ENCODE results near the gene PPP1R10.

Gene PPP1R10

DNA sequence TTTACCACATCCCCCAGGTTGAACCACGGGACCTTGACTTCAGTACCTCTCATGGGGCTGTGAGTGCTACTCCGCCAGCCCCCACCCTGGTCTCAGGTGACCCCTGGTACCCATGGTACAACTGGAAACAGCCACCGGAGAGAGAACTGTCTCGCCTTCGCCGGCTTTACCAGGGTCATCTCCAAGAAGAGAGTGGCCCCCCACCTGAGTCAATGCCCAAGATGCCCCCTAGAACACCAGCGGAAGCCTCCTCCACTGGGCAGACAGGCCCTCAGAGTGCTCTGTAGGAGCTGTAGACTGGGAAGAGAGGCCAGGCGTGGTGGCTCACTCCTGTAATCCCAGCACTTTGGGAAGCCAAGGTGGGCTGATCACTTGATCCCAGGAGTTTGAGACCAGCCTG lies 8.5 kb upstream of the PPP1R10 start:
- in situ Hi-C loops (cut with MboI; ENCODE audit: low sequenced_read_pairs) = no loop called here

GRCh38 chr6:30619561-30619960 lies 2.5 kb upstream of the PPP1R10 start:
- in situ Hi-C loops (cut with MboI; ENCODE audit: low sequenced_read_pairs) = no loop called here

DNA sequence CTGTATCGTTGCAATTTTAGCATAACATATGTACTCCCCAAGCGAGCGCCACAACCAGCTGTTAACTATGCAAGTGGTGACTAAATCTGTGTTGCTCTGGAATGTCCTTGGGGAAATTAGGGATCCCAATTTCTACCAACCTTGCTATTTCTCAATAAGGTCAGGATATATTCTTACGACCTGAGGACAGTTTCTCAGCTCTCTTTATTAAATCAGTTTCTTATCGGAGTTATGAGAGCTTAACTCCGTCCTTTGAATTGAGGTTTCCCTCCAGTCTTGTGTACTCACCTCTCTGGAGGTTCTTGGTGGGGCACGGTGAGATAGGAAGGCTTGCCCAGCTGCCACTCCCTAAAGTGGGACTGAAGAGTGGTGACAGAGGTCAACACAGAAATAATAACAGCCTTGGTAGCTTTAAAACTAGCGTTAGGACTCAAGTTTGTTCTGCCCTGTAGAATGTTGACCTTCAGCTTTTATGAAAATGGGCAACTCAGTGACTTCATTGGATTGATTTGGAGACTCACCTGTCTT lies 1.3 kb upstream of the PPP1R10 start:
- in situ Hi-C loops (cut with MboI; ENCODE audit: low sequenced_read_pairs) = no loop called here

DNA sequence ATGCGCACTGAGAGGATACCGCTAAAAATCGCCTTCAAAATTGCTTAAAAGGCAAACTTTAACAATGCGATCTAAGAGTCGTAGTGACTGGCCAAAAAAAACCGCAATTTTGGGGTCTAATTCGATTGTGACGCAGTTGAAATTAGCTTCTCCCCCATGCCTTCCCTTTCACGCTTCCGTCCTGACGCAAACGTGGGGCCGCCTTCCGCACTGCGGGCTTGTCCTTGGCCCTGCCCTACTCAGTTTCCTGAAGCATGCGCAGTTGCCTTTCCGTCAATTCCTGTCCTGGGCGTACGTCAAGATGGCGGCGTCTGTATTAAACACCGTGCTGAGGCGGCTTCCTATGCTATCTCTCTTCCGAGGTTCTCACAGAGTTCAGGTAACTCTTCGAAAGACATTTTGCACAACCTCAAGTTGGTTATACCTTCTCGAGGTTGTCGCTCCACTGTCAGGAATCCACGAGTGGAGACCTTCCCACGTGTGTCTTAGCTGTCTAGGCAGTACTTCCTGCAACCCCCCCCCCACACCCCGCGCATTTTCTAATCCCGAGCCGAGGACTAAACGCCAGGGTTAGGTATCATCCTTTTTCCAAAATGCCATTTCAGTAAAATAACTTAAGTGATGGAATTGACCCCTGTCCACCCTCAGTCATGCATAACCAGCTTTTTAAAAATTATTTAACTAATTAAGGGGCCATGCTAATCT lies 674 bp upstream of the PPP1R10 start, which contains the start of gene MRPS18B:
TSS of gene MRPS18B (plus strand) at position 276 of the 705 bp plus-strand sequence. CDS start at position 302, 26 bp downstream.
- in situ Hi-C loops (cut with MboI; ENCODE audit: low sequenced_read_pairs) = no loop called here

GRCh38 chr6:30615958-30616810 lies 859 bp downstream of the PPP1R10 start:
- in situ Hi-C loops (cut with MboI; ENCODE audit: low sequenced_read_pairs) = no loop called here

DNA sequence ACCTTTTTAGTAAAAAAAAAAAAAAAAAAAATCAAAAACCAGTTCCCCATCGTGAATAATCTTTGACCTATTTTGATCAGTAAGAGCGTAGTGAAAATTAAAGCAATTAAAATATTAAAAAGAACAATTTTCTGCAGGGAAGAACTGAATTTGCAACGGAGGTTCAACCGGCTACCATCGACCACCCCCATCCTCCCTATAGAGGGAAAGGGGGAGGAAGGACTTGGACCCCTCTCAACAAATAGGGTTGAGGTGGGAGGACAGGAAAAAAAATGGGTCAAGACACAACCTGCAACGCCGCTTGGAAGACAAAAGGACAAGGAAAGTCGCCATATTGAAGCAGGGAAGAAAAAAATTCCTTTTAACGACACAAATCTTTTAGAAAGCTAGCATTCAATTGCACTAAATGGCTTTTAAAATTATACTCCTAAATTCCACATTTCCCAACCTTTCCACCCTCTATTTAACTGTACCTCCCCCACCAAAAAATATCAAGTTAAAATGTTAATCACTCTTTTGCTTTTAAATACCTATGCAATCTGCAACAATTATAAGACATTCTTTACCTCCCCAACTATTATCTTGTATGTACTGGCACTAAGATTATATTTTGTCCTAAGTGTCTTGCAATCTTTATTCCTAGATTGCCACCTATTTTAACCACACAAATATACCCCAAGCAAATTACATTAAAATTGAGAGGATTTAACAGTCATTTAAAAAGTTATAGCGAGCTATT lies 1.7 kb downstream of the PPP1R10 start:
- in situ Hi-C loops (cut with MboI; ENCODE audit: low sequenced_read_pairs) = no loop called here

DNA sequence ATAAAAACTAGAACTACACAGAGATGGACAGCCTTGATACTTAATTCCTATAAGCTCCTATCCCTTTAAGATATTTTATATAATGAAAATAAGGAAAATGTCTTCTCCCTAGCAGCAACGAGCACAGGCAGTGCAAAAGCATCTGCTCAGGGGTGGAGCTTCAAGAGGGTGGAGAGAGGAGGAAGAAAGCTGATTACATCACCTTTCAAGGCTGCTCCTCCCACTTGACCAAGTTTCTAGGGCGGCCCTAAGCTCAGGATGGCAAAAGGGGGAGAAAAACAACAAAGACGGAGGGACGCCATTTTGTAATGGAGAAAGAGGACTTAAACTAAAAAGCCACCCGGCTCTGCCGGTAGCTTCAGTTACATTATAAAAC lies 2.2 kb downstream of the PPP1R10 start:
- in situ Hi-C loops (cut with MboI; ENCODE audit: low sequenced_read_pairs) = no loop called here

GRCh38 chr6:30614044-30614842 lies 2.8 kb downstream of the PPP1R10 start:
- in situ Hi-C loops (cut with MboI; ENCODE audit: low sequenced_read_pairs) = no loop called here

- in situ Hi-C loops (cut with MboI; ENCODE audit: low sequenced_read_pairs) = no loop called here
Observed at GRCh38 chr6:30613251-30614043, 3.6 kb downstream of the PPP1R10 start.

DNA sequence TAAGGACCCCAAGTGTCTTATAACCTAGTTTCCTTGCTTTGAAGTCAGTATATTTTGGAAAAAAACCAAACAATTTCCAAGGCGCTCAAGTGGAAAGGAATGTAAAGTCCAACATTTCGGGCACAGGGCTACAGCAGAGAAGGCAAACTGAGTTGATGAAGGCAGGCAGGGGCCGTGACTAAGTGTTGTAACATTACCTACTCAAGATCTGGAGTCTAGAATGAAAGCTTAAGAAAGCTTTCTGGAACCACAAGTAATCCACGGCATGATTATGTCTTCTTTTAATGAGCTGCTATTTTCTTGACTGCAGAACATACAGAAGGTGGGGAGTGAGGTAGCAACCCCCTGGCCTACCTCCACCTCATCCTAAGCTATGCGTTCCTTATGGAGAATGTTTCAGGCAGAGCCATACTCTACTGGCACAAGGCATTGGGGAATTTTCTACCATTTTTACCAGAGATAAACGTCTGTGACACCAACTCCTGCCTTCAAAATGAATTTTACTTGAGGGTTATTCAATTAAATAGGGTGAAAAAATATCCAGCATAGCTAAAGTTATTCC lies 4.3 kb downstream of the PPP1R10 start:
- in situ Hi-C loops (cut with MboI; ENCODE audit: low sequenced_read_pairs) = no loop called here

- in situ Hi-C loops (cut with MboI; ENCODE audit: low sequenced_read_pairs) = no loop called here
Observed at GRCh38 chr6:30612213-30612612, 4.8 kb downstream of the PPP1R10 start.

GRCh38 chr6:30611856-30612194 lies 5.2 kb downstream of the PPP1R10 start:
- in situ Hi-C loops (cut with MboI; ENCODE audit: low sequenced_read_pairs) = no loop called here

GRCh38 chr6:30611150-30611855 lies 5.7 kb downstream of the PPP1R10 start:
- in situ Hi-C loops (cut with MboI; ENCODE audit: low sequenced_read_pairs) = no loop called here

GRCh38 chr6:30610065-30610464 lies 7.0 kb downstream of the PPP1R10 start:
- in situ Hi-C loops (cut with MboI; ENCODE audit: low sequenced_read_pairs) = no loop called here

DNA sequence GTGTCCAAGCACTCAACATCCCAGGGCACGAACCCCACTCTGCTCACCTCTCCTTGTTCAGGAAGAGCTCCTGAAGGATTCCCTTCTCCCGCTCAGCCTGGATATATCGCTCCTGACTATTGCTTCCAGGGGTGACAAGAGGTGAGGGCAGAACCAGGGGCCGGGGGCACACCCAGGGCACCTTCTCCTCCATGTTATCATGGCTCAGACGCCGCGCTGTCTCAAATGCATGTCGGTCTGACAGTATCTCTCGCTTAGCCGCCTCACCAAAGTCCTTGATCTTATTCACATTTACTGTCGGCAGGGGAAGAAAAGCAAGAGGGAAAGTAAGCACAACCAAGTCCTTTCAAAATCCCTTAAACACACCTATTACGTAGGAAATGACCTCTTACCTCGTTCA lies 13.1 kb downstream of the PPP1R10 start:
- in situ Hi-C loops (cut with MboI; ENCODE audit: low sequenced_read_pairs) = no loop called here

GRCh38 chr6:30601815-30602641 lies 15.0 kb downstream of the PPP1R10 start:
- in situ Hi-C loops (cut with MboI; ENCODE audit: low sequenced_read_pairs) = no loop called here

DNA sequence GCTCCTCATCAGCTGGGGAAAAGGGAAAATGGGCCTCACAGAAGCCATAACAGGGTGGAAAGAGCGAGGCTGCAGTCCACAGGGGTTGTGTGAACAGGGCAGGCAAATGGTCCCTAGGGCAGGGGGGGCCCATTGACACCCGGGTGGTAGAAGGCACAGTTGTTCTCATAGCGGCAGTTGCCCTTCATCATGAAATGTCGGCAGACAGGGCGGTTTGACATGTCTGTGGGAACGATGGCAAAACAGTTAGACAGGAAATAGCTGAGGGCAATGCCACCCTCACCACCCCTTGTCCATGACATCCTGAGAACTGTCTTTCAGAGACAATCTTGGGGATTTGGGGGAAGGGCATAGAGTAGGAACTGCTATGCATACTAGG lies 15.6 kb downstream of the PPP1R10 start:
- in situ Hi-C loops (cut with MboI; ENCODE audit: low sequenced_read_pairs) = no loop called here

DNA sequence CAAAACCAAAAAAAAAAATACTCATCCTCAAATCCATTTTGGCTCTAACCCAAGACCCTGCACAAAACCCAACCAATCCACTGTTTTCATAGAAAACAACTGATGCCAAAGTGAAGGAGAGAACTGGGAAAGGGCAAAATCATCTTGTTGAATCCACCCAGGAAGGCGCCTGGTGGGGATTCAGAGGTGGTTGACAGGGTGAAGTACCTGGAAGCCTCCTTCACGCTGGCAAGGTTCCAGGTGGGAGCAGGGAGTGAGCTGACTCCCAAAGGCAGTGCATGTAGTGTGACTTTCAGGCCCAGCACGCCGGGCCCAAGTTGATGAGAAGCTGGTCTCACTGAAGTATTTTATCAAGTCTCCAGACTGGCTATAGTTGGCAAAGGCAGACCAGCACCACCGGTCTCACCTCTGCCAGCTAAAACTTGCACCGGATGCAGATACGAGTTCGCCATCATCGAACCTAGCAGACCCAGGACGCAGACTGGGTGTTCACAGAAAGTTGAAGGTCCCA lies 16.5 kb downstream of the PPP1R10 start:
- in situ Hi-C loops (cut with MboI; ENCODE audit: low sequenced_read_pairs) = no loop called here

Measured in HL-60/S4 treated with retinoic acid at 250 ng/mL for 4 days and 3 days (cell line).